Muscle of leg (tissue), 9 donors: ENCODE measurements around the gene GJB3. TPM values are rescaled to one million over a fixed set of nuclear protein-coding genes. Genes with fewer than 3 reads are reported as not detected.

Experiments used
- polyA plus RNA-seq, 8 donors: library from polyadenylated mRNA; unstranded; fragments of 120-200 nt; gene quantifications; one replicate each; pipeline versions ENCODE4 v1.2.1 to v1.2.3, GENCODE V29; 2013; ENCODE audit warnings: inconsistent platforms in 1 of 8, low replicate concordance in 1 of 8; ENCODE audit not compliant: insufficient read length in 8 of 8, insufficient read depth in 1 of 8
- total RNA-seq: library from RNA; stranded (reverse); fragments of 120-200 nt; gene quantifications from one replicate; pipeline ENCODE4 v1.2.4, GENCODE V29; 2013

Gene GJB3
- total and polyA plus RNA-seq, 9 donors, result 0.10 to 1.8 (median 0.12) TPM; not detected in 4

Other genes starting within 250 kb of the GJB3 start
- gene GJB5, start 26.2 kb upstream of the GJB3 start, total RNA-seq, result not detected
- 1 to 10 TPM in 1 of 8 donors, under 1 TPM in 4, not detected in 3; 0.26 to 3.2 (median 0.29) TPM for gene GJB5, start 26.2 kb upstream of the GJB3 start, polyA plus RNA-seq
- not detected for gene GJB4, start 21.5 kb upstream of the GJB3 start, total RNA-seq
- under 1 TPM in 3 of 8 donors, not detected in 5; 0.05 to 0.13 (median 0.11) TPM for gene GJB4, start 21.5 kb upstream of the GJB3 start, polyA plus RNA-seq
- 31.4 TPM for gene GJA4, start 11.8 kb downstream of the GJB3 start, total RNA-seq
- 10 to 100 TPM; 33.1 to 53.9 (median 36.8) TPM for gene GJA4, start 11.8 kb downstream of the GJB3 start, polyA plus RNA-seq
- gene SMIM12, start 78.5 kb downstream of the GJB3 start, total RNA-seq, result 21.7 TPM
- 10 to 100 TPM; 23.2 to 31.8 (median 26.9) TPM for gene SMIM12, start 78.5 kb downstream of the GJB3 start, polyA plus RNA-seq
- 0.22 TPM for gene DLGAP3, start 148.4 kb downstream of the GJB3 start, total RNA-seq
- under 1 TPM; 0.15 to 0.95 (median 0.25) TPM for gene DLGAP3, start 148.4 kb downstream of the GJB3 start, polyA plus RNA-seq
- 16.3 TPM for gene TMEM35B, start 204.1 kb downstream of the GJB3 start, total RNA-seq
- 10 to 100 TPM; 17.6 to 25.9 (median 21.1) TPM for gene TMEM35B, start 204.1 kb downstream of the GJB3 start, polyA plus RNA-seq